K562 (cell line): ENCODE data around the gene AHI1. TPM values are rescaled to one million over a fixed set of nuclear protein-coding genes. Genes with fewer than 3 reads are reported as not detected.

Experiments
- ATAC-seq: fragments of 200-7000 bp; cut with Tn5 transposase; 3 replicates; pipeline ENCODE4 v1.9.1; 2020; ENCODE audit warnings: moderate library complexity
- BruUV-seq: library from RNA; stranded (reverse); fragments of 400-500 nt; replicated peaks from 2 replicates; lab custom pipeline; 2021; lab: Mats Ljungman, UMichigan
- CTCF ChIA-PET: fragments of 300-600 bp; formaldehyde crosslinking; extraction: SDS; loops from one replicate; lab custom pipeline; 2021; ENCODE audit warnings: low intra/inter-chr PET ratio; lab: Yijun Ruan, JAX
- POLR2A ChIA-PET: fragments of 300-600, 350-650 bp; sonication (Branson Sonifier 250); formaldehyde crosslinking; extraction: SDS; loops from one replicate; lab custom pipeline; 2021; ENCODE audit warnings: antibody characterized with exemption, inconsistent platforms; lab: Yijun Ruan, JAX
- DNase-seq, 4 experiments: peaks; one replicate each; pipeline versions ENCODE4 v3.0.0 to v3.0.0-alpha.2; 2011 to 2018; ENCODE audit warnings: low spot score in 3 of 4, mixed read lengths in 3 of 4; ENCODE audit errors: extremely low read depth in 1 of 4
- FAIRE-seq: peaks from 2 replicates; lab custom pipeline; 2011; peaks lifted over from hg19 to GRCh38; lab: Jason Lieb, UNC
- H2AFZ ChIP-seq: 2 replicates; pipeline ENCODE4 v1.6.0; 2011; ENCODE audit warnings: low read depth, low read length, control low read depth, inconsistent platforms
- H3K27ac ChIP-seq: fragments of 200-600 bp; 3 replicates; pipeline ENCODE4 v1.8.0; 2011; ENCODE audit warnings: low read depth, mild to moderate bottlenecking, control low read depth, inconsistent platforms, low read length, moderate library complexity, mixed read lengths; ENCODE audit errors: extremely low read depth
- H3K27me3 ChIP-seq, 2 experiments: fragments of 300-600 bp in 1 of 2; 2 replicates in 1 of 2; 3 replicates in 1 of 2; pipeline versions ENCODE4 v1.6.0 to v1.8.0; 2011; ENCODE audit warnings: inconsistent platforms in 2 of 2, low read length in 2 of 2, mild to moderate bottlenecking in 1 of 2, mixed read lengths in 1 of 2, moderate library complexity in 1 of 2; ENCODE audit not compliant: control insufficient read depth in 2 of 2, insufficient read depth in 2 of 2
- H3K36me3 ChIP-seq: fragments of 300-600 bp; 3 replicates; pipeline ENCODE4 v1.8.0; 2011; ENCODE audit warnings: mild to moderate bottlenecking, low read length, inconsistent platforms; ENCODE audit not compliant: control insufficient read depth, insufficient read depth
- H3K4me1 ChIP-seq, 2 experiments: fragments of 200-600 bp in 1 of 2; replicated peaks in 1 of 2; 2 replicates in 1 of 2; 3 replicates in 1 of 2; pipeline versions ENCODE4 v1.5.1 to v1.8.0; 2011; ENCODE audit warnings: inconsistent platforms in 2 of 2, low read length in 2 of 2, mild to moderate bottlenecking in 1 of 2, mixed read lengths in 1 of 2, moderate library complexity in 1 of 2; ENCODE audit not compliant: control insufficient read depth in 2 of 2, insufficient read depth in 2 of 2
- H3K4me2 ChIP-seq: 2 replicates; pipeline ENCODE4 v1.6.1; 2011; ENCODE audit warnings: low read length, control low read depth, inconsistent platforms, mixed read lengths; ENCODE audit not compliant: insufficient read depth
- H3K4me3 ChIP-seq: fragments of 200-600 bp; sonication (generic), shearing (Covaris generic); 2 replicates; pipeline ENCODE4 v1.5.1; 2016; ENCODE audit warnings: control low read depth, inconsistent platforms
- H3K79me2 ChIP-seq: fragments of 200-600 bp; 3 replicates; pipeline ENCODE4 v1.8.0; 2011; ENCODE audit warnings: low read length, inconsistent platforms; ENCODE audit not compliant: control insufficient read depth, insufficient read depth
- H3K9ac ChIP-seq, 2 experiments: 2 replicates each; pipeline versions ENCODE4 v1.6.0 to v1.6.1; 2011; ENCODE audit warnings: low read depth in 2 of 2, low read length in 2 of 2, control low read depth in 1 of 2, inconsistent platforms in 1 of 2, mild to moderate bottlenecking in 1 of 2, mixed read lengths in 1 of 2; ENCODE audit not compliant: insufficient read depth in 1 of 2
- H3K9me1 ChIP-seq: one replicate; pipeline ENCODE4 v1.6.0; 2011; ENCODE audit warnings: inconsistent platforms, mild to moderate bottlenecking, low read length, moderate library complexity; ENCODE audit not compliant: control insufficient read depth, insufficient read depth
- H3K9me3 ChIP-seq: replicated peaks from 2 replicates; pipeline ENCODE4 v1.5.1; 2011; ENCODE audit warnings: low read depth, low read length, inconsistent platforms; ENCODE audit not compliant: control insufficient read depth, insufficient read depth
- H4K20me1 ChIP-seq: replicated peaks from 2 replicates; pipeline ENCODE4 v1.6.1; 2011; ENCODE audit warnings: low read length, inconsistent platforms, mixed read lengths; ENCODE audit not compliant: control insufficient read depth, insufficient read depth
- CCNT2 ChIP-seq: IDR thresholded peaks from 2 replicates; pipeline ENCODE4 v1.6.1; 2011; ENCODE audit warnings: borderline replicate concordance, low read depth, mild to moderate bottlenecking, moderate library complexity, mixed read lengths, low read length; ENCODE audit not compliant: insufficient read length; ENCODE audit errors: extremely low read depth
- CHD1 ChIP-seq: fragments of 200-600 bp; sonication (generic); IDR thresholded peaks from one replicate; pipeline ENCODE4 v1.6.1; 2012; ENCODE audit warnings: mild to moderate bottlenecking, moderate library complexity, low read length, inconsistent platforms
- GABPB1 ChIP-seq: sonication (generic); formaldehyde crosslinking; IDR thresholded peaks from 2 replicates; pipeline ENCODE4 v1.8.0; 2022; ENCODE audit warnings: mild to moderate bottlenecking, missing genetic modification reagents
- GTF3C2 ChIP-seq: IDR thresholded peaks from 3 replicates; pipeline ENCODE4 v1.6.1; 2011; ENCODE audit warnings: borderline replicate concordance, mild to moderate bottlenecking, moderate library complexity; ENCODE audit not compliant: insufficient read length; ENCODE audit errors: extremely low read depth
- ILF3 ChIP-seq: fragments of 450-650 bp; IDR thresholded peaks from 2 replicates; pipeline ENCODE4 v1.6.1; 2018; ENCODE audit warnings: antibody characterized with exemption, mild to moderate bottlenecking, moderate library complexity, borderline replicate concordance
- KLF6 ChIP-seq: fragments of 250-450 bp; sonication (Bioruptor Pico); IDR thresholded peaks from 2 replicates; pipeline ENCODE4 v1.4.0; 2020; ENCODE audit warnings: mild to moderate bottlenecking, moderate library complexity, borderline replicate concordance
- SIRT6 ChIP-seq: IDR thresholded peaks from one replicate; pipeline ENCODE4 v1.6.1; 2012; ENCODE audit warnings: low read depth, mild to moderate bottlenecking, control low read depth, inconsistent platforms, low read length, moderate library complexity
- SREBF2 ChIP-seq: sonication (generic); formaldehyde crosslinking; IDR thresholded peaks from 2 replicates; pipeline ENCODE4 v1.4.0; 2020; ENCODE audit warnings: mild to moderate bottlenecking, missing genetic modification reagents
- U2AF1 ChIP-seq: fragments of 200-400 bp; formaldehyde crosslinking; optimal IDR thresholded peaks from 2 replicates; pipeline ENCODE3; 2017; ENCODE audit warnings: mild to moderate bottlenecking, low read depth, low read length, moderate library complexity
- ZEB2 ChIP-seq: fragments of 450-650 bp; IDR thresholded peaks from 2 replicates; pipeline ENCODE4 v1.6.1; 2016
- ZNF395 ChIP-seq: fragments of 200-800 bp; sonication (Bioruptor generic); IDR thresholded peaks from 2 replicates; pipeline ENCODE4 v1.6.1; 2017; ENCODE audit warnings: missing genetic modification characterization, missing compliant biosample characterization
- WGBS: fragments of 100-300 bp; shearing (Covaris generic); methylation state at CpG from one replicate; pipeline ENCODE4 v1.1.6; 2016; ENCODE audit warnings: low coverage, mixed read lengths; ENCODE audit not compliant: insufficient coverage; ENCODE audit errors: missing lambda C conversion rate; 5-methylcytosine and 5-hydroxymethylcytosine counted together
- in situ Hi-C: fragments of 300-500 bp; cut with MboI; formaldehyde crosslinking; loops from 4 replicates; pipeline ENCODE4 v1.15.0; 2018; ENCODE audit warnings: inconsistent platforms, mixed read lengths
- intact Hi-C: fragments of 100-400 bp; cut with micrococcal nuclease; formaldehyde crosslinking; loops from 2 replicates; pipeline ENCODE4 v1.14.2; 2022
- polyA plus RNA-seq, 8 experiments: library from polyadenylated mRNA; depleted of rRNA in 4 of 8; stranded (reverse) in 5 of 8; unstranded in 3 of 8; fragments of >200 nt; fragmentation: Nextera tagmentation in 2 of 8; fragmentation: Illumina TruSeq in 1 of 8; extraction: Ambion mirVana in 2 of 8; extraction: Trizol in 1 of 8; gene quantifications; 2 replicates each; pipeline versions ENCODE4 v1.2.1 to v1.2.3, GENCODE V29; 2011 to 2014; ENCODE audit warnings: inconsistent platforms in 1 of 8, missing spikeins in 1 of 8
- total RNA-seq, 7 experiments: library from RNA; depleted of rRNA in 6 of 7; stranded (reverse); fragments of >200 nt in 6 of 7; fragmentation: Illumina TruSeq in 2 of 7; extraction: Trizol in 2 of 7; gene quantifications; 2 replicates each; pipeline versions ENCODE4 v1.2.1 to v1.2.3, GENCODE V29; 2011 to 2021; ENCODE audit warnings: low replicate concordance in 1 of 7
- TF ChIP-seq, protein P1 (sequence below), 2 experiments: fragments of 450-650 bp in 1 of 2; sonication (generic) in 1 of 2; formaldehyde crosslinking in 1 of 2; IDR thresholded peaks in 1 of 2; conservative IDR thresholded peaks in 1 of 2; 2 replicates each; pipeline versions ENCODE4 v1.6.1 to v1.8.1; 2016 to 2023; ENCODE audit warnings: mild to moderate bottlenecking in 2 of 2, moderate library complexity in 2 of 2, inconsistent platforms in 1 of 2, missing genetic modification reagents in 1 of 2
- TF ChIP-seq, protein P2 (sequence below): fragments of 450-650 bp; IDR thresholded peaks from 2 replicates; pipeline ENCODE4 v1.7.1; 2018; ENCODE audit warnings: mild to moderate bottlenecking, low read depth; ENCODE audit not compliant: partially characterized antibody

AHI1 gene
- total and polyA plus RNA-seq, 9 of the 15 experiments (the other 6 are each of a cell fraction or from before 2014, with no cell fraction given), result 24.7 to 54.9 (median 32.2) TPM

DNA sequence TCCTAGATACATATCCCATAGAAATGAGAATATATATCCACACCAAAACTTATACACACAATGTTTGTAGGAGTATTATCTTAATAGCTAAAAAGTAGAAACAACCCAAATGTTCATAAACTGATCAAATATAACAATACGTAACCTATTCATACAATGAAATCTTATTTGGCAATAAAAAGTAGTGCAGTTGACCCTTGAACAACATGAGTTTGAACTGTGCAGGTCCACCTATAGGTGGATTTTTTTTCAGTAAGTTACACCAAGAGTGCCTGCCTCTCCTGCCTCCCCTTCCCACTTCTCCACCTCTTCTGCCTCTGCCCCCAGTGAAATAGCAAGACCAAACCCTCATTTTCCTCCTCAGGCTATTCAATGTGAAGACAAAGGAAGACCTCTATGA is 95.2 kb downstream of the AHI1 start:
- Histone ChIP-seq H3K9me3 (no peaks in the 10 kb centered on the region), H2AFZ (no peak overlapping the region), H3K36me3 (peaks cover 30% of the 10 kb centered on the region; the same call in 2 of the 3 replicates), H3K27me3 (no peaks in the 10 kb centered on the region), H3K79me2 (no peaks in the 10 kb centered on the region), H3K4me1 (no peaks in the 10 kb centered on the region), H3K27ac (no peak overlapping the region), H3K9me1 (no peaks in the 10 kb centered on the region), H3K9ac (no peak overlapping the region), H4K20me1 (no peaks in the 10 kb centered on the region), H3K4me3 (no peak overlapping the region), H3K4me2 (no peak overlapping the region)
- no peak for FAIRE-seq
- CTCF ChIA-PET, result no interaction called here
- no peak for DNase-seq
- ATAC-seq, result no peak
- POLR2A ChIA-PET, result no interaction called here
- BruUV-seq, result no TSS peak
- in situ Hi-C loops (no loop called here), intact Hi-C loops (no loop called here)
- WGBS, result 94% methylated on average over 1 of the region's 1 CpG
- no peak for TF ChIP-seq KLF6 (CRISPR knock-in tag)
- no peak for TF ChIP-seq ILF3
- TF ChIP-seq, protein P1, sequence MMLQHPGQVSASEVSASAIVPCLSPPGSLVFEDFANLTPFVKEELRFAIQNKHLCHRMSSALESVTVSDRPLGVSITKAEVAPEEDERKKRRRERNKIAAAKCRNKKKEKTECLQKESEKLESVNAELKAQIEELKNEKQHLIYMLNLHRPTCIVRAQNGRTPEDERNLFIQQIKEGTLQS (IDR thresholded peaks at IDR 0.05), result no peak
- TF ChIP-seq, protein P1 (CRISPR knock-in tag; conservative IDR thresholded peaks at IDR 0.05), result no peak
- TF ChIP-seq GABPB1 (CRISPR knock-in tag), result no peak
- no peak for TF ChIP-seq CCNT2
- no peak for TF ChIP-seq CHD1
- no peak for TF ChIP-seq U2AF1
- no peak for TF ChIP-seq GTF3C2
- TF ChIP-seq, protein P2, sequence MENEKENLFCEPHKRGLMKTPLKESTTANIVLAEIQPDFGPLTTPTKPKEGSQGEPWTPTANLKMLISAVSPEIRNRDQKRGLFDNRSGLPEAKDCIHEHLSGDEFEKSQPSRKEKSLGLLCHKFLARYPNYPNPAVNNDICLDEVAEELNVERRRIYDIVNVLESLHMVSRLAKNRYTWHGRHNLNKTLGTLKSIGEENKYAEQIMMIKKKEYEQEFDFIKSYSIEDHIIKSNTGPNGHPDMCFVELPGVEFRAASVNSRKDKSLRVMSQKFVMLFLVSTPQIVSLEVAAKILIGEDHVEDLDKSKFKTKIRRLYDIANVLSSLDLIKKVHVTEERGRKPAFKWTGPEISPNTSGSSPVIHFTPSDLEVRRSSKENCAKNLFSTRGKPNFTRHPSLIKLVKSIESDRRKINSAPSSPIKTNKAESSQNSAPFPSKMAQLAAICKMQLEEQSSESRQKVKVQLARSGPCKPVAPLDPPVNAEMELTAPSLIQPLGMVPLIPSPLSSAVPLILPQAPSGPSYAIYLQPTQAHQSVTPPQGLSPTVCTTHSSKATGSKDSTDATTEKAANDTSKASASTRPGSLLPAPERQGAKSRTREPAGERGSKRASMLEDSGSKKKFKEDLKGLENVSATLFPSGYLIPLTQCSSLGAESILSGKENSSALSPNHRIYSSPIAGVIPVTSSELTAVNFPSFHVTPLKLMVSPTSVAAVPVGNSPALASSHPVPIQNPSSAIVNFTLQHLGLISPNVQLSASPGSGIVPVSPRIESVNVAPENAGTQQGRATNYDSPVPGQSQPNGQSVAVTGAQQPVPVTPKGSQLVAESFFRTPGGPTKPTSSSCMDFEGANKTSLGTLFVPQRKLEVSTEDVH, result no peak
- TF ChIP-seq ZNF395, result no peak
- no peak for TF ChIP-seq SREBF2 (CRISPR knock-in tag)
- TF ChIP-seq ZEB2, result no peak
- TF ChIP-seq SIRT6, result no peak
